ENCODE results near the gene MRPL24. TPM values are rescaled to one million over a fixed set of nuclear protein-coding genes. Genes with fewer than 3 reads are reported as not detected.

The MRPL24 gene
- total RNA-seq, 2 experiments from 2014 or later: 11.7 to 11.9 TPM

DNA sequence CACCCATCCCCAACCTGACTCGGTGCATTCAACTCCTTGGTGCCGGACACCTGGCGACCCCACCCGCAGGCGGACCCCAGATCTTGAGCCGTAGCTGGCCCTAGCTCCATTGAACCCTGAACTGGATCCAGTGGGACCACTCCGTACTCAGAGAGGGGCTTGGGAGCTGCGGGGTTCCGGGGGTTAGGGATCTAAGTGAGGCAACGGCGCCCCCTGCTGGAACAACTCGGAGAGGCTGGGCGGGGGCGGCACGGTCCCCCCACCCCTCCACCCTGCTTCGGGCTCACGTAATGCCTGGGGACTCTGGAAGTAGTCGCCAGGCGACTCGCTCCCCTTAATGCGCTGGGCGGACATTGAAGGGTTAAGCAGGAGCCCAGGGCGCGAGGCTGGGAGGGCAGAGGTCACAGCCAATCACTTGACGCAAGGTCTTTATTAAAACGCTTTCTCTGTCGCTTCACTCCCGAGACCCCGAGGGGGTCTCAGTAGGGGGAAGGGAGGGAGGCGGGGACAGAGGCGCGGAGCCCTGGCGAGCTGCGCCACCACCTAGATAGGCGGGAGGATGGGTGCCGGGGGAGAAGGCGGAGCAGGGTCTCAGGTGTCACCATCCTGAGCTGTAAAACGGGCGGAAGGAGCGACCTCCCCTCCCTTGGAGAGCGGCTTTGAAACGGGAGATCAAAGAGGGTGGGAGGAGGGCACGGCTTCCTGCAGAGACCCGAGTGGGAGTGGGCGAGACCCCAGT, 34.8 kb downstream of the MRPL24 start:
- H3K27ac Mint-ChIP-seq: peak overlapping the region; percentile 77
- no peaks in the 10 kb centered on the region for H3K36me3 Mint-ChIP-seq (ENCODE audit: low read depth)
- Histone ChIP-seq H3K27me3 (ENCODE audit: control insufficient read depth in 1 of 2, insufficient read depth in 2 of 2, low read length in 2 of 2) (peaks cover 22 to 24% of the 10 kb centered on the region in 2 experiments), H3K9me3 (ENCODE audit: control insufficient read depth in 1 of 2, insufficient read depth in 1 of 2, low read length in 2 of 2) (no peaks in the 10 kb centered on the region), H3K4me3 (ENCODE audit: low read length) (peak overlapping the region; percentile 77), H3K4me1 (ENCODE audit: insufficient read depth, low read length) (peaks cover 35% of the 10 kb centered on the region), H3K36me3 (ENCODE audit: insufficient read depth, low read length) (no peaks in the 10 kb centered on the region), H3K27ac (ENCODE audit: low read depth in 1 of 2, low read length in 2 of 2) (peak overlapping the region; percentile 53 to 66)
- H3K4me1 Mint-ChIP-seq (ENCODE audit: low read depth): peaks cover 32% of the 10 kb centered on the region
- ChIA-PET POLR2A (interaction anchor here (1.0 to 2.7 kb wide), 13 partner anchors 9 to 205 kb away, joined by 3 to 25 read pairs (median 8); partner anchors contain the start of genes HDGF, ISG20L2, MEF2D and METTL25B), CTCF (interaction anchor here (0.6 to 4.6 kb wide), 14 partner anchors 9 to 1688 kb away, joined by 3 to 51 read pairs (median 4); partner anchors contain the start of genes ISG20L2 and METTL25B)
- peak overlapping the region; percentile 97 for H3K4me3 Mint-ChIP-seq
- ATAC-seq (ENCODE audit: poor library complexity) (peak; percentile 75), DNase-seq (peak; percentile 60 to 86 (median 68))
- intact Hi-C loops (cut with DNase I, micrococcal nuclease): loop anchor here (1.0 to 2.0 kb wide), 3 partner anchors 17 to 19 kb away; no protein-coding TSS in a partner anchor
- H3K9me3 Mint-ChIP-seq: no peaks in the 10 kb centered on the region
- peaks cover 39% of the 10 kb centered on the region for H3K27me3 Mint-ChIP-seq
- TF ChIP-seq, protein P1, sequence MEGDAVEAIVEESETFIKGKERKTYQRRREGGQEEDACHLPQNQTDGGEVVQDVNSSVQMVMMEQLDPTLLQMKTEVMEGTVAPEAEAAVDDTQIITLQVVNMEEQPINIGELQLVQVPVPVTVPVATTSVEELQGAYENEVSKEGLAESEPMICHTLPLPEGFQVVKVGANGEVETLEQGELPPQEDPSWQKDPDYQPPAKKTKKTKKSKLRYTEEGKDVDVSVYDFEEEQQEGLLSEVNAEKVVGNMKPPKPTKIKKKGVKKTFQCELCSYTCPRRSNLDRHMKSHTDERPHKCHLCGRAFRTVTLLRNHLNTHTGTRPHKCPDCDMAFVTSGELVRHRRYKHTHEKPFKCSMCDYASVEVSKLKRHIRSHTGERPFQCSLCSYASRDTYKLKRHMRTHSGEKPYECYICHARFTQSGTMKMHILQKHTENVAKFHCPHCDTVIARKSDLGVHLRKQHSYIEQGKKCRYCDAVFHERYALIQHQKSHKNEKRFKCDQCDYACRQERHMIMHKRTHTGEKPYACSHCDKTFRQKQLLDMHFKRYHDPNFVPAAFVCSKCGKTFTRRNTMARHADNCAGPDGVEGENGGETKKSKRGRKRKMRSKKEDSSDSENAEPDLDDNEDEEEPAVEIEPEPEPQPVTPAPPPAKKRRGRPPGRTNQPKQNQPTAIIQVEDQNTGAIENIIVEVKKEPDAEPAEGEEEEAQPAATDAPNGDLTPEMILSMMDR (IDR thresholded peaks at IDR 0.05): peak; percentile 91

DNA sequence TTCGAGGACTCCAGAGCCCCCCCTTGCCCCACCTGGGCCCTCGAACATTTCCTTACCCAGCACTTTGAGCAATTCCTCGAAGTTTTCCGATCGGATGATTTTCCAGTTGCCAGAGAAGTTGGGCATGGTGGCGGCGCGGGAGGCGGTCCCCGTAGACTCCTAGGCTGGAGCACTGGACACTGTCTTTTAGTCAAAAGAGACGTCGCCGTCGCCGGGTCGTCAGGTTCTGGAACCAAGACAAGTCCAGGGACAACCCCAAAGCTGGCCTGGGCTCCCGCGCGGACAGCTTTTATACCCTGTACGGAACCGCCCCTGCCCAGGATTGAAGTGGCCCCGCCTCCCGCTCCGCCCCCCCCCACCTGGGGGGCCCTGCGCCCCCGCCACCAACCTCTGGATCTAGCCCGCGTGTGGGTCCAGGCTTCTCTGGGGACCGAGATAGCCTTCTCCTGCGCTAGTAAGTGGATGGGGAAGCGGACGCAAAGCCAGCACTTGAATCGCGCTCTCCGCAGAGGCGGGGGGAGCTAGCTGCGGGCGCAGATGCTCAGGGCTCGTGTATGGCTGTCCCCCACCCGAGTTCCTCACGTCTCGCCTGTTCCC, 35.5 kb downstream of the MRPL24 start, which contains the start of gene CRABP2:
Gene CRABP2, minus strand, starts transcription at position 263 of the 597 bp plus-strand sequence. Its CDS starts 137 bp downstream, at position 126.
- Mint-ChIP-seq H3K9me3 (no peaks in the 10 kb centered on the region), H3K4me1 (ENCODE audit: low read depth) (peaks cover 32% of the 10 kb centered on the region), H3K27ac (peak within 1 kb of the TSS; percentile 77), H3K27me3 (peaks cover 46% of the 10 kb centered on the region), H3K36me3 (ENCODE audit: low read depth) (no peaks in the 10 kb centered on the region), H3K4me3 (peak within 1 kb of the TSS; percentile 97)
- no peaks in the 10 kb centered on the region for H3K36me3 ChIP-seq (ENCODE audit: insufficient read depth, low read length)
- H3K9me3 ChIP-seq (ENCODE audit: control insufficient read depth in 1 of 2, insufficient read depth in 1 of 2, low read length in 2 of 2): no peaks in the 10 kb centered on the region
- peaks cover 23 to 24% of the 10 kb centered on the region in 2 experiments for H3K27me3 ChIP-seq (ENCODE audit: control insufficient read depth in 1 of 2, insufficient read depth in 2 of 2, low read length in 2 of 2)
- TF ChIP-seq, protein P1 (IDR thresholded peaks at IDR 0.05): no peak
- intact Hi-C loops (cut with DNase I, micrococcal nuclease): no loop called here
- POLR2A ChIA-PET: interaction anchor here (1.3 to 2.7 kb wide), 12 partner anchors 10 to 204 kb away, joined by 3 to 25 read pairs (median 8); partner anchors contain the start of genes HDGF, ISG20L2, MEF2D and METTL25B
- peak within 1 kb of the TSS; percentile 53 to 66 for H3K27ac ChIP-seq (ENCODE audit: low read depth in 1 of 2, low read length in 2 of 2)
- peak within 1 kb of the TSS; percentile 77 for H3K4me3 ChIP-seq (ENCODE audit: low read length)
- ATAC-seq (ENCODE audit: poor library complexity) (peak; percentile 46), DNase-seq (peak in 7 of 14 experiments; percentile 16 to 70 (median 28))
- CTCF ChIA-PET: interaction anchor here (0.6 to 4.6 kb wide), 12 partner anchors 10 to 1688 kb away, joined by 3 to 51 read pairs (median 4); partner anchors contain the start of genes ISG20L2 and METTL25B
- H3K4me1 ChIP-seq (ENCODE audit: insufficient read depth, low read length): peaks cover 35% of the 10 kb centered on the region

DNA sequence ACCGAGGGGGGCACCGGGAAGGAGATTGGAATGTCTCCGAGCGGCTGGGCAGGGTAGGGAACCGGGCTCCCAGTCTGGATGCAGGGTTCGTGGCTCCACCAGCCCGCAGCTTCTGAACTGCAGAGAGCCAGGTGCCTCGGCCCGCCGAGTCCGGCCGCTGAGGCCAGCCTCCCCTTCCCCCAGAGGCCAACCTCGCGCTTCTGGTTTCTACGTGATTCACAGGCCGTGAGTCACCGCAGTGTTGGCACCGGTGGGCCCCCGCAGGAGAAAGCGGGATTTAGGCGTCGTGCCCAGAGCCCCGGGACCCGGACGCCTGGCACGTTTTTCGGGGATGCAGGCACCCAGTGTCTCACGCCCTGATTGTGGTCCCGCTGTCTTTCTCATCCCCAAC, 36.0 kb downstream of the MRPL24 start:
- H3K36me3 Mint-ChIP-seq (ENCODE audit: low read depth): no peaks in the 10 kb centered on the region
- H3K9me3 ChIP-seq (ENCODE audit: control insufficient read depth in 1 of 2, insufficient read depth in 1 of 2, low read length in 2 of 2): no peaks in the 10 kb centered on the region
- ATAC-seq (ENCODE audit: poor library complexity) (no peak), DNase-seq (peak in 5 of 14 experiments; percentile 15 to 55 (median 45))
- peaks cover 23 to 24% of the 10 kb centered on the region in 2 experiments for H3K27me3 ChIP-seq (ENCODE audit: control insufficient read depth in 1 of 2, insufficient read depth in 2 of 2, low read length in 2 of 2)
- H3K4me1 ChIP-seq (ENCODE audit: insufficient read depth, low read length): peaks cover 35% of the 10 kb centered on the region
- H3K9me3 Mint-ChIP-seq: no peaks in the 10 kb centered on the region
- CTCF ChIA-PET: interaction anchor here (1.9 to 4.6 kb wide), 3 partner anchors 15 to 22 kb away, joined by 6 to 51 read pairs (median 43); partner anchors contain the start of genes ISG20L2 and METTL25B
- intact Hi-C loops (cut with DNase I, micrococcal nuclease): no loop called here
- POLR2A ChIA-PET: interaction anchor here (1.3 to 2.7 kb wide), 5 partner anchors 15 to 36 kb away, joined by 3 to 25 read pairs (median 14); partner anchors contain the start of genes ISG20L2, METTL25B and MRPL24
- H3K4me3 Mint-ChIP-seq: peak overlapping the region; percentile 97
- H3K4me1 Mint-ChIP-seq (ENCODE audit: low read depth): peaks cover 32% of the 10 kb centered on the region
- no peak overlapping the region for H3K27ac ChIP-seq (ENCODE audit: low read depth in 1 of 2, low read length in 2 of 2)
- TF ChIP-seq, protein P1 (IDR thresholded peaks at IDR 0.05): no peak
- no peaks in the 10 kb centered on the region for H3K36me3 ChIP-seq (ENCODE audit: insufficient read depth, low read length)
- H3K27me3 Mint-ChIP-seq: peaks cover 51% of the 10 kb centered on the region
- H3K27ac Mint-ChIP-seq: no peak overlapping the region
- H3K4me3 ChIP-seq (ENCODE audit: low read length): peak overlapping the region; percentile 77

Measured in CD4-positive, alpha-beta T cell (primary cell).